ENCODE data around the gene NUDT17.
A peak's percentile ranks its signal among the peaks of the same experiment; 100 is the strongest.

The NUDT17 gene

GRCh38 chr1:145847827-145848226 lies 2.4 kb downstream of the NUDT17 start:
- DNase-seq (ENCODE audit: low read depth) = no peak

DNA sequence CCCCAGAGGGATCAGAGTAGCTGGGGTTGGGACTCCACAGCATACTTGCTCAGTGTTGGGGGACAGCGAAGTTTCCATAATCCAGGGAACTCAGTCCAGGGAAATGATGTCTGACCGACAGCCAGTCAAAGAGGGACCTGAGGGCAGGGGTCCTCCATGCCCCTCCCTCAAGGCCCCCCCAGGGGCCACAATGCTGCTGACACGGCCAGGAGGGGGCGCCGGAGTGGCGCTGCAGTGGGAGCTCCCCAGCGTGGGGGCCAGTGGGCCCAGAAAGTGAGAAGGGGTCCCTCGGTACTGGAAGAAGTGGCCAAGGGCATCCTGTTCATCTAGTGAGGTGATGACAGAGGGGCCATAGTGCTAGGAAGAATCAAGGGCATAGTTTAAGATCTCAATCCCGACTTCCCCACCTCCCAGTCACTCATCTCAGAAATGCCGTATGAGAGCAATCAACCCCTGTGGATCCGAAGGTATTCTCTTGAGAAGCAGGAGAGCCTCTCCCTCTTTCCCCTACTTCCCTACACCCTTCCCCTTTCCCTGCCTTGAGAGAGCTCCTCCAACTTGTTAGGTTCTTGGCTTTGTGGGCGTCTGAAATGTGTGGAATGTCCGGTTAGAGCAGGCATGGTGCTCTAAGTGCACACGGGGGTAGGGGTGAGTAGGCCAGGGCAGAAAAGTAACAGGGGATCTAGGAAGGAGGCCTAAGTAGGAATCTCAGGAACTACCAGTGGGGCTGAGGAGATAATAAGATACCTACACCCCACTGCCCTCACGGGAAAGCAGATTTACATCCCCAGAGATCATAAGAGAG lies 4.1 kb downstream of the NUDT17 start:
- DNase-seq (ENCODE audit: low read depth) = no peak

- no peak for DNase-seq (ENCODE audit: low read depth)
These were observed 10.1 kb downstream of the NUDT17 start for GRCh38 chr1:145855426-145855948.

DNA sequence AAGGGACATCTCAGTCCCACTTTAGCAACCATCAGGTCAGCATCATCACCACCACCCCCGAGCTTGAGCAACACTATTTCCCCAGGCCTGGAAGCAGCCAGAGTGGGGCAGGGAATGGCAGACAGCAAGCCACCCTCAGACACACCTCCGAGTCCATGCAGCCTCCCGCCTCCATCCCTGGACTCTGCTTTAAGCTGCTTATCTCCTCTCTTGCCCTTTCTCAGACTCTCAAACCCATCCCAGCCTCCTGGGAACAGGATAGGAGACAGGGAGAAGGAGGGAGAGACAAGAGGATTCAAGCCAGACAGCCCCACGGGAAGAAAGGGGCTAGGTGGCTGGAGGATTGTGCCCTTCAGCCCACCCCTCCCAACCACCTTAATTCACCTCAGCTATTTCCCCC lies 11.7 kb downstream of the NUDT17 start:
- DNase-seq (ENCODE audit: low read depth) = no peak

GRCh38 chr1:145858238-145858900 lies 12.9 kb downstream of the NUDT17 start:
- peak; percentile 25 for DNase-seq (ENCODE audit: low read depth)

- DNase-seq (ENCODE audit: low read depth) = peak; percentile 84
These were observed 13.6 kb downstream of the NUDT17 start, which contains the start of gene PIAS3 for GRCh38 chr1:145858901-145859490. PIAS3 (minus strand) TSS chr1:145859081; CDS start chr1:145858990, 91 bp downstream.

DNA sequence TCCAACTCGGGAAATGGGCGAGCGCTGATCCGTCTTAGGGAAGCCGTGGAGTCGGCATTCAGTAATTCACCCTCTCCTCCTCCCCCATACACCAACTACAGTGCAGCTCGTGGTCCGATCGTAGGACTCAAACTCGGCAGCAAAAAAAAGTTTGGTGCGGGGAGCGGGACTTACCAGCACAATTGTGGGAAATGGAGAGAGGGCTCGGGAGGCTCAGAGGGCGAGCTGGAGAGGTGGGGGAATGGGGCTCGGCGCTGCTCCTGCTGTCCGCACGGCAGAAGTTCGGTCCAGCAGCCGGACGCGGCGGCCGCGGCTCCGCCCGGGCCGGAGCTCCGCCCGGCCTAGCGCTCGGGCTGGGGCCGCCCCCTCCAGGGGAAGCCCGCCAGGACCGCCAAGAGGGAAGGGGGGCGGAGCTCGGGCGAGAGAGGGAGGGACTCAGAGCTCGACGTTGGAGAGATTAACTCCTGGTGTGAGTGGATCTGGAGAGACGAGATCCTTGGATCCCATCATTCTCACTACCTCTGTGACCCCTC lies 14.1 kb downstream of the NUDT17 start:
- peak; percentile 75 for DNase-seq (ENCODE audit: low read depth)

DNA sequence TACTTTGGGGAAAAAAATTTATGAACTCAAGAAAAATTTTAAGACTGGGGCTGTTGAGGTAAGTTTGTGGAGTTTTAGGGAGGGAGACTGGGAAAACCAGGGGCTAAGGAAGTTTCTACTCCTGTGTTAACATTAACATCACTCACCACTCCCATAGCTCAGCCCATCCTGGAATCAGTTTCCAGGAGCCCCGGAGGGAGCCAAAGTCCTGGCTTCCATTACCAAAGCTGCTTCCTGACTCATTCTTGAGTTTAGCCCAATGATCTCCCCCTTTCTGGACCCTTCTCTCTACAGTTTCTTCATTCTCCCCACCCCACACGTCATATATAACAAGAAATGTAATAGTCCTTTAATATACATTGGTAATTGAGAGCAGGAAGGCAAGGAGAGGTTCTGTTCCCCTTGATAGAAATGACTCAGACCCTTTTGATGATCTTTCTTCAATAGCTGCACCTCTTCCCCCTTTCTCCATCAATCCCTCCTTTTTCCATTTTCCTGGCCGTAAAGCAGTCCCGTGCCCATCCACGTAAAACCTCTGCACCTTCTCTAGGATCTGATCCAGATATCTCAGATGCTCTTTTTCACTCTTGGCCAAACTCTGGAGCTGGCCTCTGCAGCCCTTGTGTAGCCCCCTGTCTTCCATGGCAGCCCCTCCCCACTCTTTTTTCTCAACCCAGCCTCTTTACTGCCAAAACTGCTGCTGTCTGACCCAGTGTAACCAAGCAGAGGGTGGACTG lies 18.0 kb downstream of the NUDT17 start:
- no peak for DNase-seq (ENCODE audit: low read depth)

DNA sequence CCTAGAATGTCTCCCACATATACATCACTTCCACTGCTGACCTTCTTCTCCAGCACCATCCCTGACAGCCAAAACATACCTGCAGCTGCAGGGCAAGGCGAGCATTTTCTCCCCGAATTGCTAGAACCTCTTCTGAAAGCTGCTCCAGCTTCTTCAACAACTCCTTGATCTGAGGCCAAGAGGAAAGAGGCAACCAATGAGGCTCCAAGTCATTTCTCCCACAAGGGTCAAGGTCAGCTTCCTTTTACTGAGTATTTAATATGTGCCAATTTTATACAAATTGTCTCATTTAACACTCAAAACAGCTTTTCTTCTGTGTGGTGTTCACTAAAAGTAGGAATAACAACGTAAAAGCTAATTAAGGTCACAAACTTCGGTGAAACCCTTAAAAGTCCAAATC lies 22.8 kb downstream of the NUDT17 start:
- no peak for DNase-seq (ENCODE audit: low read depth)

DNA sequence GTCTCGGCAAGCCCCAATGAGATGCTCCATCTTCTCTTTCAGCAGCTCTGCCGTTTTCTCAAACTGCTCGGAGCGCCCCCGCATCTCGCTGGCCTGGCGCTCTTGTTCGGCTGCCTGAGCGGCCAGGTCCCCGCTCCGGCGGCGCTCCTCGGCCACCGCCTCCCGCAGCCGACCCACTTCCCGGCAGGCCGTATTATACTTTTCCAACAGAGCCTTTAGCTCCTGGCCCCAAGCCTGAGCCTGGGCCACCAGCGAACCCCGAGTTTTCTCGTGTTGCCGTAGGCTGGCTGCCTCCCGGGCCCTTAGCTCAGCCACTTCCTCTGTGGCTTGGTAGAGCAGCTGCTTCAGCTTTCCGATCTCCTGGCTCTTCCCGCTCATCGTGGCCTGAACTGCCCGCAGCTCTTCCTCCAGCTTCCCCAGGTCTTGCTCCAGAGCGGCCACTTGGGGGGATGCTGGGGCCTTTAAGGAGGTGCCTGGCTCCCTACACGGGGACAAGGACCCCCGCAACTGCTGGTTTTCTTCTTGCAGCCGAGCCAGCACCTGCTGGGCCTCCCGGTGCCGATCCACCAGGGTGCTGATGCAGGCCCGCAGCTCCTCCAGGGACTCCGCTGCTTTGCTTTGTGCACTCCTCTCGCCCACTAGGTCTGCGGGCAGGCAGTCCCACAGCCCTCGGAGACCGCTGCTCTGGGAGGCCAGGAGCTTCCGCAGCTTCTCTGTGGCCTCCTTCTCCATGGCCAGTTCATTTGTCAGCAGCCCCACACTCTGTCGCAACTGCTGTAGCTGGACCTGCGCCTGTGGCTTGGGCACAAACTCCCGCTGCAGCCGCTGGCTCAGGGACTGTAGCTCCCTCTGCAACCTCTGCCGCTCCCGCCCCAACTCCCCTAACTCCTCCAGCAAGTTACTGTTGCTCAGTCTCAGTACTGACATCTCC lies 26.8 kb downstream of the NUDT17 start:
- peak; percentile 9 for DNase-seq (ENCODE audit: low read depth)

DNA sequence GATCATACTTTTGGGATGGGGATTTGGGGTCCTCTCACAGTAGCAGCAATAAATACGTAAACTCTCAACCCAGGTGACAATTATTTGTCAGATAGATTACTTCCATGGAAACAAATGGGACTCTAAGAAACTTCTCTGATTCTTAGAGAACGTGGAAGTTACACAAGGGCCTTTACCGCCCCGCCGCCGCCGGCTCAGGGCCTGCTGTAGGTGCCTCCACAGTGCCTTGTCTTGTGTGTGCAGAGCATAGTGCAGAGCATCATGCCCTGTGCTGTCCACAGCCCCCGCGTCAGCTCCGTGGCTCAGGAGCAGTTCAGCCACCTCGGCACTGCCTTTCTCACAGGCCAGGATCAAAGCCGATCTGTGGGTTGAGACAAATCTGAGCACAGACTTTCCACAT lies 29.2 kb downstream of the NUDT17 start:
- no peak for DNase-seq (ENCODE audit: low read depth)

DNA sequence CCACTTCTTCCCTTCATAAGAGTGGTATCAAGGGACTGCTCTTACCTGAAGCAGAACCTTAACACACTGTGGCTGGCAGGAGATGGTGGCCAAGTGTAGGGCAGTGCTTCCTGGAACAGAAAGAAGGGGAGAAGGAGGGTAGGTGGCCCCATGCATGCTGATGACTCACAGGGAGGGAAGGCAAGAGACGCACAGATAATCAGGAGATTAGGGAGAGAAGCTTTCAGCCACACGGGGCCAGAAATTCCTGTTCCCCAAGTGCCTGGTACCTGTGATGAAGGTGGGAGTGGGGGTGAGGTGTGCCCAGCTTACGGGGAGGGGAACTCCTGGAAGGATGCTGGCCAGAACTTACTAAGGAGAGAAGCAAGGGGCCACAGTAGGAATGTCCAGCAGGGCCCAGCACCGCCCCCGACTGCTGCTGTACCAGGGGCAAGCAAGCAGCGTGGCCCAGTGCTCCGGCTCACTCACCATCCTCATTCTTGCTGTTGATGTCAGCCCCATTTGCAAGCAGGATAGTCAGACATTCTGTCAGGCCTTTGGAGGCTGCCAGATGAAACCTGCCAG lies 32.6 kb downstream of the NUDT17 start:
- no peak for DNase-seq (ENCODE audit: low read depth)

DNA sequence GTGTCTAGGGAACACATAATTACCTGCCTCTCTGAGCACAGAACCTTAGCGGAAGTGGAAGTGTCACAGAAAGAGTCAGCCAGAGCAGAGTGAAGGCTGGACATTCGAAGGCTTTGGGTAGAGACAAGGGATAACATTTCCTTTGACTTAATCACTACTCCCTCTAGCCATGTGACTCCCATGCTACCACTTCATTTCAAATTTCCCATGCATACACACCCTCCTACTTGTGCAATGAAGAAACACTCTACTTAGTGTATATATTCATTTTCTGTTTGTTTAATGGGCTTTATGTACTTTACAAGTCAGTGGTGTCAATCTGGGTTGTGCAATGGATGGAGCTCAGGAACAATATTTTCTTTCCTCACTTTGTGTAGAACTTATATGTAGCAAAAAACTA lies 33.3 kb downstream of the NUDT17 start:
- no peak for DNase-seq (ENCODE audit: low read depth)

GRCh38 chr1:145879775-145880174 lies 34.3 kb downstream of the NUDT17 start:
- no peak for DNase-seq (ENCODE audit: low read depth)

GRCh38 chr1:145884675-145885074 lies 39.2 kb downstream of the NUDT17 start:
- DNase-seq (ENCODE audit: low read depth) = no peak

DNA sequence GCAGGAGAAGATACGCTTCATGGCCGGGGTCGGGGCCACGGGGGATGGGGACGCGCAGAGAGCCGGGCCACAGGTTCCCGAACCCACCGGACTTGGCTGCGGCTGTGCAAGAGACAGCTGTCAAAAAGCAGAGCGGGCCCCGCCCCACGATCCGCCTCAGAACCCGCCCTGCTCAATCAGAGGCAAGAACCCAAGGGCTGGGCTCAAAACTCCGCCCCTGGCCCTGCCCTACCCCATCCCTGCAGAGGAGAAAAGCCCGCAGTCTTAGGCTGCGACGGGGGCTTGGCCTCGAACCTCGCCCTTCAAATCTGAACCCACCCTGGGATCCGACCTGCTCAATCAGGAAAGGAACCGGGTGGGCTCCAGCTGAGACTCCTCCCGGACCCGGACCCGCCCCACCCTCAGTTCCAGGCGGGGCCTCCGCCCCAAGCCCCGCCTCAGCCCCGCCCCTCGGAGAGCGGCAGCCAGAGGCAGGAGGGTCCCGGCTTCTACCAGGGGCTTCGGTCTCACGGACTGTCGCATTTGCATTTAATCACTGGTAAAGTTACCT lies 40.4 kb downstream of the NUDT17 start, which contains the start of gene ANKRD35:
TSS of gene ANKRD35 (minus strand) at position 129 of the 550 bp plus-strand sequence. CDS start at position 21, 108 bp downstream.
- DNase-seq (ENCODE audit: low read depth) = peak; percentile 82

DNA sequence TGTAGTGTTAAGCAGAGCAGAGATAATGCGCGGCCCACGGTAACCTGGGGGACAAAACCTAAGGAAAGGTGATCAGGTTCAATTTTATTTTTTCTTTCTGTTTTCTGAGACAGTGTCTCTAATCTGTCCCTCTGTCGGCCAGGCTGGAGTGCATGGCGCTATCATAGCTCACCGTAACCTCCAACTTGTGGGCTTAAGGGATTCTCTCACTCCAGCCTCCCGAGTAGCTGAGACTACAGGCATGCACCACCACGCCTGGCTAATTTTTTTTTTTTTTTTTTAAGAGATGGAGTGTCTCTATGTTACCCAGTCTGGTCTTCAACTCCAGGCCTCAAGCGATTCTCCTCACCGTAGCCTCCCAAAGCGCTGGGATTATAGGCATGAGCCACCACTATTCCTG lies 41.0 kb downstream of the NUDT17 start:
- DNase-seq (ENCODE audit: low read depth) = no peak

DNA sequence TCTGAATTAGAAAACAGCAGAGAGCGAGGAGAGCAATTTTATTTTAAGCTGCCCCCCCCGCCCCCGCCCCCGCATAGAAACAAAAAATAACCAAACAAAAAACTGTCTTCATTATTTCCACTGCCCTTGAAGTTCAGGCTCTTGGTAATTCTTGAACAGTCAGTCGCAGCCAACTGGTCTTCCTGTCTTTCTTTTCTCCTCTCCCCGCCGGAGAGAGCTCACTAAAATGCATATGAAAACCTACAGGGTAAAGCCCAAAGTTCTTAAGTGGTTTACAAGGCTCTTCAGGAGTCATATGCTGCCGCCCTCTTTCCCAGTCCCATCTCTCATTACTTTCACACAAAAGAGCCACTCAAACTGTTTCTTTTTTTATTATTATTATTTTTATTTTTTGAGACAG lies 41.4 kb downstream of the NUDT17 start:
- DNase-seq (ENCODE audit: low read depth) = no peak

GRCh38 chr1:145887631-145888030 lies 42.2 kb downstream of the NUDT17 start:
- no peak for DNase-seq (ENCODE audit: low read depth)

GRCh38 chr1:145889722-145890121 lies 44.3 kb downstream of the NUDT17 start:
- DNase-seq (ENCODE audit: low read depth) = no peak
